WTC11 (cell line): ENCODE measurements around the gene ARHGEF1.

Experiments used
- ATF2 ChIP-seq: sonication (generic); formaldehyde crosslinking; IDR thresholded peaks from 2 replicates; pipeline ENCODE4 v1.8.1; 2022; ENCODE audit warnings: low read depth, missing genetic modification reagents, borderline replicate concordance
- CTCF ChIP-seq: fragments of 200-600 bp; IDR thresholded peaks from 2 replicates; pipeline ENCODE4 v1.8.0; 2022; ENCODE audit warnings: antibody characterized with exemption
- SMAD3 ChIP-seq: sonication (generic); formaldehyde crosslinking; IDR thresholded peaks from 2 replicates; pipeline ENCODE4 v1.8.0; 2022; ENCODE audit warnings: missing genetic modification reagents, mild to moderate bottlenecking, borderline replicate concordance

- no peak for TF ChIP-seq CTCF
- no peak for TF ChIP-seq SMAD3 (CRISPR knock-in tag)
- no peak for TF ChIP-seq ATF2 (CRISPR knock-in tag)
Observed at GRCh38 chr19:41845001-41845050, 38.2 kb upstream of the ARHGEF1 start, which contains the start of gene DMRTC2.
